ENCODE results near the gene BAZ2B. TPM values are rescaled to one million over a fixed set of nuclear protein-coding genes. Genes with fewer than 3 reads are reported as not detected.

Gene BAZ2B
- total and polyA plus RNA-seq, 9 of the 15 experiments (the other 6 are each of a cell fraction or from before 2014, with no cell fraction given), result 7.5 to 38.6 (median 19.8) TPM

GRCh38 chr2:159439421-159439820 lies 176.9 kb downstream of the BAZ2B start (continued):
- no peak for TF ChIP-seq ZNF655 (CRISPR knock-in tag; IDR thresholded peaks at IDR 0.05)

GRCh38 chr2:159438720-159439353 lies 177.5 kb downstream of the BAZ2B start:
- H3K4me2 ChIP-seq (ENCODE audit: insufficient read depth, low read length), result no peak overlapping the region
- H3K27ac ChIP-seq (ENCODE audit: extremely low read depth, low read depth, low read length), result no peak overlapping the region
- no peaks in the 10 kb centered on the region for H4K20me1 ChIP-seq (replicated peaks; ENCODE audit: control insufficient read depth, insufficient read depth, low read length)
- BruUV-seq (replicated peaks), result no TSS peak
- DNase-seq (ENCODE audit: extremely low read depth in 1 of 4, low spot score in 3 of 4) (no peak), FAIRE-seq (no peak), ATAC-seq (no peak)
- no peak overlapping the region for H3K4me3 ChIP-seq
- H2AFZ ChIP-seq (ENCODE audit: low read depth, low read length), result no peak overlapping the region
- intact Hi-C loops (cut with micrococcal nuclease), result no loop called here
- no peak overlapping the region for H3K9ac ChIP-seq (ENCODE audit: insufficient read depth in 1 of 2, low read depth in 2 of 2, low read length in 2 of 2)
- H3K9me3 ChIP-seq (replicated peaks; ENCODE audit: control insufficient read depth, insufficient read depth, low read depth, low read length), result no peaks in the 10 kb centered on the region
- ChIA-PET POLR2A (no interaction called here), CTCF (ENCODE audit: low intra/inter-chr PET ratio) (no interaction called here)
- 57% methylated on average over 5 of the region's 5 CpGs for WGBS (ENCODE audit: insufficient coverage, low coverage, missing lambda C conversion rate)
- H3K36me3 ChIP-seq (ENCODE audit: control insufficient read depth, insufficient read depth, low read length), result 0 out of 3 replicates have a peak, but pooled peaks cover 2% of the 10 kb centered on the region
- no peaks in the 10 kb centered on the region for H3K79me2 ChIP-seq (ENCODE audit: control insufficient read depth, insufficient read depth, low read length)
- H3K27me3 ChIP-seq (ENCODE audit: control insufficient read depth in 2 of 2, insufficient read depth in 2 of 2, low read length in 2 of 2), result no peaks in the 10 kb centered on the region
- H3K4me1 ChIP-seq (replicated peaks in 1 of 2; ENCODE audit: control insufficient read depth in 2 of 2, insufficient read depth in 2 of 2, low read length in 2 of 2), result no peaks in the 10 kb centered on the region; a peak in 1 of 5 replicates
- TF ChIP-seq ZNF239 (CRISPR knock-in tag; IDR thresholded peaks at IDR 0.05) (no peak), ZBTB49 (CRISPR knock-in tag; IDR thresholded peaks at IDR 0.05; ENCODE audit: borderline replicate concordance) (no peak), MNT (conservative IDR thresholded peaks at IDR 0.05) (no peak), HNRNPK (IDR thresholded peaks at IDR 0.05; ENCODE audit: low read depth, low read length, poor library complexity, severe bottlenecking) (no peak), HNRNPUL1 (IDR thresholded peaks at IDR 0.05; ENCODE audit: low read length) (no peak), SAP30 (IDR thresholded peaks at IDR 0.05; ENCODE audit: borderline replicate concordance, insufficient read depth, low read depth, low read length, poor library complexity, severe bottlenecking) (no peak), EP300 (IDR thresholded peaks at IDR 0.05; ENCODE audit: low read length) (no peak)
- in situ Hi-C loops (cut with MboI), result no loop called here
- H3K9me1 ChIP-seq (ENCODE audit: control insufficient read depth, insufficient read depth, low read length), result no peaks in the 10 kb centered on the region

All from K562 (cell line).